NCI-H526 treated with DMSO at 0.1 percent for 48 hours (cell line): ENCODE results near the gene LYST.
"Not testable (repeated sequence)": the region's sequence is repeated elsewhere in the genome, so short reads cannot be mapped to it uniquely, and the experiment has no call there.

Experiments used
- DNase-seq: peaks from one replicate; lab custom pipeline; 2025; lab: John Stamatoyannopoulos, UW

LYST gene

GRCh38 chr1:235866205-235866912 is at the start of gene LYST:
TSS of gene LYST (minus strand) at chr1:235866906. CDS start at chr1:235830417, 36,489 bp downstream.
- DNase-seq = peak; percentile 20

GRCh38 chr1:235915489-235915888 is 48.8 kb upstream of the LYST start:
- DNase-seq = not testable (repeated sequence)

- no peak for DNase-seq
Measured at GRCh38 chr1:235913311-235913710, 46.6 kb upstream of the LYST start.

DNA sequence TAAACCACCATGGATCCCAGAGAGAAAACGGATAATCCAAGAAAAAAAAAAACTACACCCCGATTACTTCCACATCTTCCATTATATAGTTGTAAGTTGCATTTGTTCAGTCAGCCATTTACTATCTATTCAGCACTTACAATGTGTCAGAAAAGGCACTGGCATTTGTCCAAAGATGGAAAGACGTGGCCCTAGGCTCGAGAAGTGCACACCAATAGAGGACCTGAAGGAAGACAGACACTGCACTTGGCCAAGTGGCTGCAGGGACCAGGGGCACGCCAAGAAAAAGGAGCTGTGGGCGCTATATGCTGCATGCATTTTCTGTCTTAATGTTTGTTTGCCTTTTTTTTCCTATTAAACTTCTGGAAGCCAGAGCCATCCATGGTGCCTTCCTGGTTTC is 45.2 kb upstream of the LYST start:
- no peak for DNase-seq

DNA sequence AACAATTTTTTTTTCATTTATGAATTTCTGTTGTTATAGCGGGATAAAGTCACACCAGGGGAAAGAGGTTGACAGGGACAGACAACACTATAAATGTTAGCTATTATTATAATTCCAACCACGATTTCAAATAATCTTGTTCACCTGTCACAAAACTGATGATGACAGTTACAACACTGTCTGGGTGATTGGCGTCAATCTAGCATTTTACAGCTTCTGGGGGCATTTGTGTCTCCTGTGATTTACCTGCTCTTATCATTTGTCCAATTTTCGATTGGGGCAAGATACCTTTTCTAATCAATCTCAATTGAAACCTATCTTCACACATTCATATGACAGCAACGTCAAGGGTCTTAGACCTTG is 44.6 kb upstream of the LYST start:
- DNase-seq = no peak

DNA sequence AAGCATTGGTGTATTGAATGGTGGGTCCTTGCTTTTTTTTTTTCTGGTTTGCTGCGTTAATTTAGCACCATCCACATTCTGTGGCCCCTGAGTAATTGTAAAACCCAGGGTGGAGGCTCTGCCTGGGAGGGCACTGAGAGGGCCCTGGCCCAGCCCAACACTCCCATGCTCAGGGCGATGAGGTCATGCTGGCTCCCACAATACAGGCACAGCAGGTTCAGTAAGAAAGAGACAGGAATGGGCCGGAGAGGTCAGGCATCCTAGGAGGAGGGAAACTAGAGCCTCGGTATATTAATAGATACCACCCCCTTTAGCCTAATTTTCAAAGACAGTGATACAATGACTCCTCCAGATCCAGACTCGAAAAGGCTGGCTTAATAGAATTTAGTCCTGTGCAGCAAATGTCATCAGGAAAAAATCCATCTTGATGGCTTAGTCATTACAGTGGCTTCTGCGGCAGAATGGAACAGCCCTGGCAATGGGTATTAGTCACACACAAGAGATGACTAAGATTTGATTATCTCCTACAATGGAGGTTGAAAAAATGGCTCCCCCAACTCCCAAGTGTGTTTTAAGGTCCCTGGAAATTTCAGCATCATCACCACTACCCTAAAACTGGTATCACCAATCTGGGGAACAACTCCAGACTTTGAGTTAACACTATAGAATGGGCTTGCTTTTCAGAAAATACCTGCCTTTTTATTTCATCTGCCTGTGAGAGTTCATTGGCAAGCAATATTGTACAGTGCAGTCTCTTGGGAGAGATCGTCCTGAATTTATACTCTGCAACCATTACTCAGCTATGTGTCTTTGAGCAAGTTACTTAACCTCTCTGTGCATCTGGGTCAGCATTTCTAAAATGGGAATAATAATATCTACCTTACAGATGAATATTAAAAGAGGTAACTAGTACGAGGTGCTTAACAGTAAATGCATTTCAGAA is 43.9 kb upstream of the LYST start:
- no peak for DNase-seq

GRCh38 chr1:235908742-235909520 is 42.2 kb upstream of the LYST start:
- no peak for DNase-seq

DNA sequence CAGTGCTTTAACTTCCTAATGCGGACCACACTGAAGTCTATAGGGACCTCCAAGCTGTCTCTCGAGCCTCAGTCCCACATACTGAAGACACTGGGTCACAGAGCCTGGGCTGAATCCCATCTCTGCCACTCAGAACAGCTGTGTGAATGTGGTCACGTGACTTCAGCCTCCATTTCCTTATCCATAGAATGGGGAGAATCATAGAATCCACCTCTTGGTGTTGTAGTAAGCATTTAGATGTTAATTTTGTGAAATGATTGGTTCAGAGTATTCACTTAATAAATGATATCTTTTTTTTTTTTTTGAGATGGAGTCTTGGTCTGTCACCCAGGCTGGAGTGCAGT is 41.2 kb upstream of the LYST start:
- DNase-seq = no peak

DNA sequence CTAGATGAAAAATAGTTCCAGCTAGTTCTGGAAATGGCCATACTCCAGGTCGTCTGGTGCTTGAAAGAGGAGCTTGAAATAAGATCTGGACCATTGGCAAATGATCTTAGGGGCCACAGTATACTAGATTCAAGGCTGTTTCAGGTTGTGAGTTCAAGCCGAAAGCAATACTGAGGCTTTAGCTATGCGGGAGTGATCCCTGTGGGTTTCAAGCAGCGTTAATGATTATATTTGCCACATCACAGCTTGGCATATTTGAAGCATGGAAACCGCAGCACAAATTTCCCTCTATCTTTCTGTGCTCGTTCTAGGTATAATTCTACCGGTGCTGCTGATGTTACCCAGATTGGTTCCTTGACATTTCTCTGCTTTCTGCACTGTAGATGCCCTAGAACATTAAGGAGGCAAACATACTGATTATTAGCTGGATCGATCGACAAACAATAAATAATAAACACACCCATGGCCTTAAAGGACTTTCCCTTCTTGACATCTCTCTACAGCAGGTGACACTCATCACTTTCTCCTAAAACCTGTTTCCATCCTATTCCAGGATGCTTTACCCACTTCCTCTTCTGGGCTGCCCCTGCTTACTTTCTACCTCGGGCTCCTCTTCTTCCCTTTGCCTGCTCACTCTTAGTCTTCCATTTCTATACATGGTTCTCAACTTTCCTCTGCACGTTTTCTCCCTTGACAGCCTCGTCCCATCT is 40.6 kb upstream of the LYST start:
- DNase-seq = no peak

GRCh38 chr1:235906436-235906835 is 39.7 kb upstream of the LYST start:
- no peak for DNase-seq

- not testable (repeated sequence) for DNase-seq
Measured at GRCh38 chr1:235903809-235904208, 37.1 kb upstream of the LYST start.

GRCh38 chr1:235902677-235903542 is 36.2 kb upstream of the LYST start:
- DNase-seq = no peak

DNA sequence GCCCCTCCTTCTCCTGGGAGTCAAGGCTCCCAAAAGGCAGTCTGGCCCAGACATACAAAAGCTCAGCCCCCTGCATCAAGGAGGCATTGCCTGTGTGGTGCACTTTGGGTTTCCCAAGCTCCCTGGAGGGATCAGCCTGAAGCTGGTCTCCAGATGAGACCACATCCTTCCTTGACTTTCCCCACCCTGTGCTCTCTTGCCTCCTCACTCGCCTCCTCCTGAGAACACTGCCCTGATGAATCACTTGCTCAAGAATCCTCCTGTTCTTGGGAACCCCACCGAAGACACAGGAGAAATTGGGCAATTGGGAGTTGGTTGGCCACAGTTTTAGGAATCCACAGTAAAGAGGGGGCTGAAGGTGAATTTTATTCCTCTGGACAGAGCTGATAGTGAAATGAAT is 34.8 kb upstream of the LYST start:
- no peak for DNase-seq

DNA sequence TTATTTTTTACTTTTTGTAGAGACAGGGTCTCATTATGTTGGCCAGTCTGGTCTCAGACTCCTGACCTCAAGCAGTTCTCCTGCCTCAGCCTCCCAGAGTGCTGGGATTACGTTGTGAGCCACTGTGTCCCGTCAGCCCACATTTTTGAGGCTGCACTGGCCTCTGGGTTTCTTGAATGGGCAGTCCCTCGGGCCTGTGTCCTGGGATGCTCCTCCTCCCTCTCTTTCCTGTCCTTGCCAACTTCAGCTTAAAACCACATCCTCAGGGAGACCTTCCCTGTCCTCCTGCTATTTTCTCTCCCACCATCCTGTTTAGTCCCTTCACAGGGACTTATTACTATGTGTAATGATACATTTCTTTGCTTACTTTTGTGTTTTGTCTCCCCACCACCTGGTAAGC is 31.4 kb upstream of the LYST start:
- no peak for DNase-seq

DNA sequence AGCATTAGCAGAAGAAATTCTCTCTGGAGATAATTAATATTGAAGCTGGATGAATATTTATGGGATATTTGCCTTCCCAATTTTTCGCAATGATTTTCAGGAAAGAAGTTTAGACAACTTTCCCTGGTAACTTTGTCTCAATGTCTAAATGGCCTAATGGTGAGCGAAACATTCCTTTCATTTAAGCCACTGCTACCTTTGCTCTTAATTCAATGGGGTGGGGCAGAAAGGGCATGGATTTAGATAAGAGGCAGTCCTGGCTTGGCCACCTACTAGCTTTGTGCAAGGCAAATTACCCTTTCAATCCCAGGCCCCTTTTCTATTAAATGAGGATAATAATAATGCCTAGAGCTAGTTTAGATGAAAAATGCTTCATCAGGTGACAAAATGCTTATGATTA is 27.1 kb upstream of the LYST start:
- DNase-seq = no peak

DNA sequence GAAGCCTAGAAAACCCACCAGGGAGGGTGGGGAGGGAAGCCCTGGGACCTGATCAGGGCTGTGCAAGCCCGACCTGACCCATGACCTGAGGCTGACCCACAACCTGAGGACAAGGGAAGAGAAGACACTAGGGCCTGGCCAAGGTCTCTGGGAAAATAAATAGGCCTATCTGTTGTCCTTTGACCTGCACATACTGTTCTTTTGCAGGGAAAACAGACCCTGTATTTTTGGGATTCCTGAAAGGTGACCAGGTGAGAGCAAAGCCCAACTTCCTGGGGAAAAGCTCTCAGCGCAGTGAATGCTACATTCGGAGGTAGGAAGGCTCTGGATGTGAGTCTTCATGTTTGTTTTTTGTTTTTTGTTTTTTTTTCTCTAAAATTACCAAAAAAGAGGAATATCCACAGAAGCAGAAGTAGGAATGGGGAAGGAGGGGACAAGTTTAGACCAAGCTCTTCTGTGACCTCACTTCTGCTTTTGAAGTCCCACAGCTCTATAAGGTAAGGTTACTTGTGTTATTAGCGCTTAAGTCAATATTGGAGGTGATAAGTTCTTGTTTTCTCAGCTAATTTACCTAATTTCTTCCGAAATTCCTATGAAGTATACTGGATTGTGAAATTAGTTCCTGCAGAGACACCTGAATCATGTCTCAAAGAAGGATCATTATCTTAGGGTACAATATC is 26.2 kb upstream of the LYST start:
- DNase-seq = no peak

- no peak for DNase-seq
Measured at GRCh38 chr1:235892202-235892601, 25.5 kb upstream of the LYST start.

GRCh38 chr1:235888119-235888643 is 21.5 kb upstream of the LYST start:
- no peak for DNase-seq

DNA sequence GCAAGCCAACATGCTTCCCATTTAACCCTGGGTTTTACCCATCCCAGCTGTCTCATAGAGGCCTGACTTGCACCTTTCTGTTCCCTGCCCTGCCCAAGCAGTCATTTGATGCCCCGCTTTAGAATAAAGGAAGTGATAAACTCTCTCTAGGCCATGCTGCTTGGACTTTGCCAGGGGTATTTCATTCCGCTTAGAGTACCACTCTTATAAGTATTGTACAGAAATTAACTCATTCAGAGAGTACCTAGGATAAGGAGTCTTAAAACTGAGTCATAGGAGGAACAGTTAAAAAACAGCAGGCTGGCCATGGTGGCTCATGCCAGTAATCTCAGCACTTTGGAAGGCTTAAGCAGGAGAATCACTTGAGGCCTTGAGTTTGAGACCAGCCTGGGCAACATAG is 21.0 kb upstream of the LYST start:
- no peak for DNase-seq

GRCh38 chr1:235885655-235886262 is 19.1 kb upstream of the LYST start:
- DNase-seq = no peak
